Hepatic stellate cell (primary cell): ENCODE results near the gene MISP.

Experiments used
- DNase-seq: peaks from one replicate; pipeline ENCODE4 v3.0.0; 2011; ENCODE audit warnings: low spot score

MISP gene

GRCh38 chr19:776549-776948 lies 25.6 kb downstream of the MISP start:
- no peak for DNase-seq

- peak; percentile 91 for DNase-seq
These were observed 28.2 kb downstream of the MISP start for GRCh38 chr19:778910-779653.

GRCh38 chr19:780935-781334 lies 30.0 kb downstream of the MISP start:
- DNase-seq: no peak

- no peak for DNase-seq
These were observed 30.9 kb downstream of the MISP start for GRCh38 chr19:781800-782184.

GRCh38 chr19:782185-782877 lies 31.4 kb downstream of the MISP start:
- DNase-seq: peak; percentile 79

GRCh38 chr19:782878-783668 lies 32.2 kb downstream of the MISP start:
- DNase-seq: no peak

GRCh38 chr19:784541-784940 lies 33.6 kb downstream of the MISP start:
- no peak for DNase-seq

GRCh38 chr19:787536-787935 lies 36.6 kb downstream of the MISP start:
- no peak for DNase-seq

- no peak for DNase-seq
These were observed 37.7 kb downstream of the MISP start for GRCh38 chr19:788686-788982.

GRCh38 chr19:788983-789700 lies 38.2 kb downstream of the MISP start:
- DNase-seq: no peak

GRCh38 chr19:789701-790060 lies 38.8 kb downstream of the MISP start:
- DNase-seq: no peak

- no peak for DNase-seq
These were observed 40.2 kb downstream of the MISP start for GRCh38 chr19:791007-791566.

GRCh38 chr19:791567-792305 lies 40.8 kb downstream of the MISP start:
- no peak for DNase-seq

GRCh38 chr19:792306-792885 lies 41.5 kb downstream of the MISP start:
- no peak for DNase-seq

- no peak for DNase-seq
These were observed 42.9 kb downstream of the MISP start for GRCh38 chr19:793806-794205.

GRCh38 chr19:795073-795611 lies 44.2 kb downstream of the MISP start:
- DNase-seq: no peak

GRCh38 chr19:795691-796581 lies 45.0 kb downstream of the MISP start:
- no peak for DNase-seq

- peak; percentile 99 for DNase-seq
These were observed 46.0 kb downstream of the MISP start, which contains the start of gene PTBP1 for GRCh38 chr19:796692-797527. Gene PTBP1, plus strand, starts transcription at chr19:797452. Its CDS starts 46 bp downstream, at chr19:797498.
